Osteocyte (in vitro differentiated cells): ENCODE measurements around the gene TMIGD1. TPM values are rescaled to one million over a fixed set of nuclear protein-coding genes. Genes with fewer than 3 reads are reported as not detected.
"Not testable (repeated sequence)": the region's sequence is repeated elsewhere in the genome, so short reads cannot be mapped to it uniquely, and the experiment has no call there.

Source experiments
- DNase-seq: peaks from one replicate; pipeline ENCODE4 v3.0.0; 2021; ENCODE audit warnings: mixed read lengths; ENCODE audit not compliant: unreplicated experiment; ENCODE audit errors: extremely low spot score
- H3K27ac Mint-ChIP-seq: one replicate; pipeline ENCODE4 v1.8.0; 2021; ENCODE audit warnings: mild to moderate bottlenecking, mixed read lengths; ENCODE audit not compliant: unreplicated experiment
- H3K27me3 Mint-ChIP-seq: one replicate; pipeline ENCODE4 v1.8.0; 2021; ENCODE audit warnings: mixed read lengths; ENCODE audit not compliant: unreplicated experiment
- H3K36me3 Mint-ChIP-seq: one replicate; pipeline ENCODE4 v1.8.0; 2021; ENCODE audit warnings: mixed read lengths; ENCODE audit not compliant: unreplicated experiment
- H3K4me1 Mint-ChIP-seq: one replicate; pipeline ENCODE4 v1.8.0; 2021; ENCODE audit warnings: mixed read lengths; ENCODE audit not compliant: unreplicated experiment
- H3K4me3 Mint-ChIP-seq: one replicate; pipeline ENCODE4 v1.8.0; 2021; ENCODE audit warnings: mild to moderate bottlenecking, moderate library complexity, mixed read lengths; ENCODE audit not compliant: unreplicated experiment
- H3K9me3 Mint-ChIP-seq: one replicate; pipeline ENCODE4 v1.8.0; 2021; ENCODE audit warnings: mixed read lengths; ENCODE audit not compliant: unreplicated experiment
- CTCF ChIP-seq: fragments of 200-600 bp; sonication (generic); IDR thresholded peaks from 2 replicates; pipeline ENCODE4 v1.5.0; 2021; ENCODE audit warnings: antibody characterized with exemption, mild to moderate bottlenecking, moderate library complexity
- total RNA-seq: library from RNA; stranded (reverse); gene quantifications from 2 replicates; pipeline ENCODE4 v1.2.1, GENCODE V29; 2021

TMIGD1 gene
- total RNA-seq, 1 donor from 2014 or later: not detected

DNA sequence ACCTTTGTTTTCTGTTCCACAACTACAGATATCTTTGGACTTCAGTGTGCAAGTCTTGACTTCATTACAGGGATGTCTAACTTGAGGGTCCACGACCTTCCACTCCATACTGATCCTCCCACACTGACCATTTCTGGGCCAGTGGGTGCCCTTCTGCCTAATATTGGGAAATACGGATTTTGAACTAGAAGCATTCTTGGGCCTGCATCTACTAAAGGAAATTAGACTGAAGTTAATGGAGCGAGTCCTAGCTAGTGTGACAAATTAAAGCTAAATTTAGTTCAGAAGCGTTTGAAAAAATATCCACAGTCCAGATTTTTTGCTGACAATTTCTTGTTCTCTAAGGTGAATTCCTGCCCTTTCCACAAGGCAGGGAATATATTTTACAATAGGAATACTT lies 9.9 kb upstream of the TMIGD1 start:
- Mint-ChIP-seq H3K4me1 (peaks cover 38% of the 10 kb centered on the region), H3K27me3 (no peaks in the 10 kb centered on the region), H3K27ac (no peak overlapping the region), H3K9me3 (no peaks in the 10 kb centered on the region), H3K36me3 (no peaks in the 10 kb centered on the region), H3K4me3 (no peak overlapping the region)
- no peak for DNase-seq
- TF ChIP-seq CTCF: no peak

- not testable (repeated sequence) for H3K27ac Mint-ChIP-seq, H3K27me3 Mint-ChIP-seq, H3K4me3 Mint-ChIP-seq, H3K36me3 Mint-ChIP-seq, DNase-seq, H3K9me3 Mint-ChIP-seq
- peaks cover 38% of the 10 kb centered on the region for H3K4me1 Mint-ChIP-seq
Observed at GRCh38 chr17:30343244-30343643, 9.4 kb upstream of the TMIGD1 start.

GRCh38 chr17:30341703-30342249 lies 7.9 kb upstream of the TMIGD1 start:
- TF ChIP-seq CTCF: no peak
- H3K36me3 Mint-ChIP-seq: no peaks in the 10 kb centered on the region
- no peaks in the 10 kb centered on the region for H3K27me3 Mint-ChIP-seq
- H3K9me3 Mint-ChIP-seq: no peaks in the 10 kb centered on the region
- H3K4me3 Mint-ChIP-seq: no peak overlapping the region
- no peak overlapping the region for H3K27ac Mint-ChIP-seq
- peaks cover 40% of the 10 kb centered on the region for H3K4me1 Mint-ChIP-seq
- DNase-seq: peak; percentile 11

GRCh38 chr17:30340801-30341356 lies 7.0 kb upstream of the TMIGD1 start:
- Mint-ChIP-seq H3K4me3 (peak overlapping the region; percentile 60), H3K27me3 (no peaks in the 10 kb centered on the region), H3K36me3 (no peaks in the 10 kb centered on the region), H3K9me3 (no peaks in the 10 kb centered on the region), H3K4me1 (peaks cover 40% of the 10 kb centered on the region), H3K27ac (peak overlapping the region; percentile 90)
- no peak for DNase-seq
- TF ChIP-seq CTCF: no peak

GRCh38 chr17:30339086-30339485 lies 5.2 kb upstream of the TMIGD1 start:
- TF ChIP-seq CTCF: no peak

More at GRCh38 chr17:30339086-30339485, 5.2 kb upstream of the TMIGD1 start:
- H3K4me3 Mint-ChIP-seq: no peak overlapping the region
- no peaks in the 10 kb centered on the region for H3K36me3 Mint-ChIP-seq
- peaks cover 30% of the 10 kb centered on the region for H3K4me1 Mint-ChIP-seq
- H3K27ac Mint-ChIP-seq: no peak overlapping the region
- no peaks in the 10 kb centered on the region for H3K27me3 Mint-ChIP-seq
- DNase-seq: no peak
- H3K9me3 Mint-ChIP-seq: no peaks in the 10 kb centered on the region
